Endothelial cell of umbilical vein (primary cell): ENCODE results near the gene ACSL6. TPM values are rescaled to one million over a fixed set of nuclear protein-coding genes. Genes with fewer than 3 reads are reported as not detected.
A peak's percentile ranks its signal among the peaks of the same experiment; 100 is the strongest.

Source experiments
- BruUV-seq: library from RNA; stranded (reverse); fragments of 400-500 nt; replicated peaks from 2 replicates; lab custom pipeline; 2021; lab: Mats Ljungman, UMichigan
- CTCF ChIA-PET: fragments of 300-600, 350-600 bp; sonication (Branson Sonifier 250); formaldehyde crosslinking; loops from one replicate; lab custom pipeline; 2021; ENCODE audit warnings: antibody characterized with exemption, inconsistent platforms; lab: Charles Lee
- POLR2A ChIA-PET: fragments of 300-600, 350-600 bp; sonication (Branson Sonifier 250); formaldehyde crosslinking; loops from one replicate; lab custom pipeline; 2021; ENCODE audit warnings: antibody characterized with exemption, inconsistent platforms; lab: Charles Lee
- DNase-seq: peaks from one replicate; pipeline ENCODE4 v3.0.0-alpha.2; 2011; ENCODE audit warnings: low read depth, low spot score
- FAIRE-seq: peaks from 2 replicates; lab custom pipeline; 2011; peaks lifted over from hg19 to GRCh38; lab: Jason Lieb, UNC
- H2AFZ ChIP-seq: 2 replicates; pipeline ENCODE4 v1.6.0; 2012; ENCODE audit warnings: low read depth, low read length, control low read depth, inconsistent platforms
- H3K27ac ChIP-seq: 2 replicates; pipeline ENCODE4 v1.5.1; 2011; ENCODE audit warnings: low read depth, mild to moderate bottlenecking, control low read depth, low read length, moderate library complexity; ENCODE audit not compliant: insufficient read depth
- H3K27me3 ChIP-seq, 2 experiments: 2 replicates each; pipeline versions ENCODE4 v1.6.0 to v1.6.1; 2011; ENCODE audit warnings: low read length in 2 of 2, mixed read lengths in 1 of 2; ENCODE audit not compliant: control insufficient read depth in 2 of 2, insufficient read depth in 2 of 2
- H3K36me3 ChIP-seq, 2 experiments: 2 replicates in 1 of 2; 3 replicates in 1 of 2; pipeline ENCODE4 v1.5.1; 2011; ENCODE audit warnings: low read length in 2 of 2, mild to moderate bottlenecking in 1 of 2, moderate library complexity in 1 of 2; ENCODE audit not compliant: control insufficient read depth in 2 of 2, insufficient read depth in 2 of 2; ENCODE audit errors: extremely low read depth in 1 of 2
- H3K4me1 ChIP-seq: 3 replicates; pipeline ENCODE4 v1.5.1; 2011; ENCODE audit warnings: mild to moderate bottlenecking, low read length; ENCODE audit not compliant: control insufficient read depth, insufficient read depth; ENCODE audit errors: extremely low read depth
- H3K4me2 ChIP-seq: 2 replicates; pipeline ENCODE4 v1.6.1; 2011; ENCODE audit warnings: low read length, control low read depth, mixed read lengths; ENCODE audit not compliant: insufficient read depth
- H3K4me3 ChIP-seq, 3 experiments: fragments of 200-600 bp in 1 of 3; sonication (generic), shearing (Covaris generic) in 1 of 3; replicated peaks in 1 of 3; 2 replicates each; pipeline ENCODE4 v1.5.1; 2011 to 2016; ENCODE audit warnings: control low read depth in 3 of 3, low read length in 3 of 3, mild to moderate bottlenecking in 2 of 3, inconsistent platforms in 1 of 3, low read depth in 1 of 3, moderate library complexity in 1 of 3; ENCODE audit not compliant: insufficient read depth in 1 of 3
- H3K79me2 ChIP-seq: 2 replicates; pipeline ENCODE4 v1.6.0; 2012; ENCODE audit warnings: low read length, inconsistent platforms; ENCODE audit not compliant: control insufficient read depth, insufficient read depth
- H3K9ac ChIP-seq: replicated peaks from 2 replicates; pipeline ENCODE3; 2011; ENCODE audit warnings: low read length, control low read depth; ENCODE audit not compliant: insufficient read depth; ENCODE audit errors: extremely low read depth
- H3K9me1 ChIP-seq: replicated peaks from 3 replicates; pipeline ENCODE4 v1.6.0; 2011; ENCODE audit warnings: mild to moderate bottlenecking, low read length; ENCODE audit not compliant: control insufficient read depth, insufficient read depth; ENCODE audit errors: extremely low read depth
- H3K9me3 ChIP-seq: replicated peaks from 2 replicates; pipeline ENCODE4 v1.5.1; 2012; ENCODE audit warnings: low read length, inconsistent platforms; ENCODE audit not compliant: control insufficient read depth, insufficient read depth
- H4K20me1 ChIP-seq: replicated peaks from 2 replicates; pipeline ENCODE3; 2011; ENCODE audit warnings: mild to moderate bottlenecking, low read length; ENCODE audit not compliant: control insufficient read depth, insufficient read depth; ENCODE audit errors: extremely low read depth
- EZH2 ChIP-seq: IDR thresholded peaks from 2 replicates; pipeline ENCODE4 v1.6.1; 2012; ENCODE audit warnings: borderline replicate concordance, low read depth, mild to moderate bottlenecking, moderate library complexity, low read length, inconsistent platforms; ENCODE audit not compliant: severe bottlenecking
- FOS ChIP-seq: IDR thresholded peaks from 2 replicates; pipeline ENCODE4 v1.6.1; 2011; ENCODE audit warnings: mild to moderate bottlenecking, low read length, moderate library complexity, borderline replicate concordance; ENCODE audit not compliant: insufficient read depth
- JUN ChIP-seq: IDR thresholded peaks from 2 replicates; pipeline ENCODE4 v1.6.1; 2011; ENCODE audit warnings: borderline replicate concordance, low read depth; ENCODE audit not compliant: insufficient read length, insufficient read depth
- MYC ChIP-seq: IDR thresholded peaks from one replicate; pipeline ENCODE4 v1.6.1; 2011; ENCODE audit warnings: mild to moderate bottlenecking, low read depth, low read length
- POLR2A ChIP-seq: IDR thresholded peaks from 2 replicates; pipeline ENCODE4 v1.6.1; 2012; ENCODE audit warnings: low read depth, mild to moderate bottlenecking, control low read depth, low read length
- dilution Hi-C: fragments of 300-500 bp; cut with MboI; formaldehyde crosslinking; loops from one replicate; pipeline ENCODE4 v1.15.0; 2019; ENCODE audit warnings: low sequenced_read_pairs; ENCODE audit not compliant: extremely low pct_ligation_motif_present
- intact Hi-C: fragments of 100-400 bp; cut with micrococcal nuclease; formaldehyde crosslinking; loops from one replicate; pipeline ENCODE4 v1.10.0; 2022
- polyA plus RNA-seq, 4 experiments: library from polyadenylated mRNA; depleted of rRNA in 3 of 4; stranded (reverse) in 3 of 4; unstranded in 1 of 4; fragments of >200 nt; gene quantifications; 2 replicates each; pipeline versions ENCODE4 v1.2.1 to v1.2.3, GENCODE V29; 2011 to 2012; ENCODE audit warnings: missing spikeins in 1 of 4
- total RNA-seq: library from RNA; stranded (reverse); gene quantifications from 2 replicates; pipeline ENCODE4 v1.2.3, GENCODE V29; 2021
- TF ChIP-seq, protein P1 (sequence below), 2 donors: IDR thresholded peaks; 1 replicate in 1 of 2; 2 replicates in 1 of 2; pipeline ENCODE4 v1.5.1; 2011; ENCODE audit warnings: low read length in 2 of 2, mild to moderate bottlenecking in 2 of 2, moderate library complexity in 2 of 2, control low read depth in 1 of 2, inconsistent platforms in 1 of 2, low read depth in 1 of 2; ENCODE audit not compliant: insufficient read depth in 1 of 2; ENCODE audit errors: extremely low read depth in 1 of 2

ACSL6 gene
- total and polyA plus RNA-seq, 2 donors (not counting 3 experiments of a cell fraction or from before 2014, with no cell fraction given): not detected

DNA sequence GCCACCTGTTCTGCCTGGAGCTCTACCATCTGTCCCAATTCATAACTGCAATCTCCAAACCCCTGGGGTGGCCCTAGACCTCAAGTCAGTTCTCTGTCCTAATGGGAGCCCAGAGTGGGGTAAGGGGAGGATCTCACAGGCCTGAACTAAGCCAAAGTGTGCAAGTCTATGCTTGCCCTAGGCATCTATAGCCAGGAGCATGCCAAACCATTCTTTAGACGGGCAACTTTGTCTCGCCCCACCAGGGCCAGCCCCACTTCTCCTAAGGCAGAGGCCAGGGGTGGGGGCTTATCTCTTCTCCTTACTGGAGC is 3.3 kb downstream of the ACSL6 start:
- no peak overlapping the region for H3K27ac ChIP-seq
- H3K9ac ChIP-seq: no peak overlapping the region
- no peaks in the 10 kb centered on the region for H3K9me1 ChIP-seq
- H3K9me3 ChIP-seq: no peaks in the 10 kb centered on the region
- TF ChIP-seq FOS (no peak), EZH2 (no peak), JUN (no peak), POLR2A (no peak), MYC (no peak)
- peaks cover 17 to 21% of the 10 kb centered on the region in 2 experiments for H3K27me3 ChIP-seq
- no peak overlapping the region for H3K4me3 ChIP-seq
- intact Hi-C loops: loop anchor here (1.0 kb wide), 2 partner anchors 197 to 419 kb away; no protein-coding TSS in a partner anchor
- H2AFZ ChIP-seq: no peak overlapping the region
- no peaks in the 10 kb centered on the region for H3K4me1 ChIP-seq
- no peaks in the 10 kb centered on the region for H4K20me1 ChIP-seq
- H3K79me2 ChIP-seq: no peaks in the 10 kb centered on the region
- ChIA-PET CTCF (interaction anchor here (0.6 to 7.6 kb wide), 34 partner anchors 9 to 600 kb away, joined by 3 to 323 read pairs (median 4); partner anchors contain the start of gene FNIP1), POLR2A (no interaction called here)
- no peaks in the 10 kb centered on the region for H3K36me3 ChIP-seq
- dilution Hi-C loops: loop anchor here (25.0 kb wide), 1 partner anchor 421 kb away; no protein-coding TSS in a partner anchor
- no peak for FAIRE-seq
- H3K4me2 ChIP-seq: no peak overlapping the region
- no TSS peak for BruUV-seq
- DNase-seq: no peak

DNA sequence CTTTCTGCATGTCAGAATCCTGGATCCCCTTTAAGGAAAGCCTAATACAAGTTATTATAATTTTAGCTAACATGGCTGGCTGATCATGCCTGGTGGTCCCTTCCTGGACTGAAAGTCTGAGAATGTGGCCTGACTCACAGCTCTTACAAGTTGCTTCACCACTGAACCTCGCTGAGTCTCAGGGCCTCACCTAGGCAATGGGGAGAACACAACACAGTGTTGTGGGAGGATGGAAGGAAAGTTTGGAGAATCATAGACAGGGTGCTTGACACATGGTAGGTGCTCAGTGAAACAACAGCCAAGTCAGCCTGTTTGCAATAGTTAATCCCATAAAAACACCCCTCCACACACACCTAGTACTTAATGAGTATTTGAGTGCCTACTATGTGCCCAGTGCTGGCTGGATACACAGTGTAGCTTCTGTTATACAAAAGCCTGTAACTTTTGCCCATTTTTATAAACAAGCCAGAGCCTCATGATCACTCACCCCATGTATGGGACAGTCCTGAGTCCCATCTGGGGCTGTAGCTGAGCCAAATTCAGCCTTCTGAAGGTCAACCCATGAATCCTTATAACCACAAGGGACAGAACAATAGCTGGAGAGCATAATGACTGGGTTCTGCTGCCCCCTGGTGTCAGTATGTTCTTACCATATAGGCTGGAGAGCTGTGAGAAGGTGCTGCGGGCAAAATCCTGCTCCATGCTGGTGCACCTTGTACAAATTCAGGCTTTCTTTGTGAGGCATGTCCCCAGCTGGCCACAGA is 3.9 kb downstream of the ACSL6 start:
- FAIRE-seq: peak; percentile 82
- Histone ChIP-seq H3K4me3 (no peak overlapping the region), H3K9me3 (no peaks in the 10 kb centered on the region), H3K79me2 (no peaks in the 10 kb centered on the region), H3K27ac (no peak overlapping the region), H3K4me1 (no peaks in the 10 kb centered on the region), H3K27me3 (peaks cover 17 to 21% of the 10 kb centered on the region in 2 experiments), H2AFZ (no peak overlapping the region), H3K36me3 (no peaks in the 10 kb centered on the region), H3K9me1 (no peaks in the 10 kb centered on the region), H4K20me1 (no peaks in the 10 kb centered on the region), H3K9ac (no peak overlapping the region), H3K4me2 (no peak overlapping the region)
- dilution Hi-C loops: loop anchor here (25.0 kb wide), 1 partner anchor 420 kb away; no protein-coding TSS in a partner anchor
- DNase-seq: peak; percentile 78
- intact Hi-C loops: loop anchor here (1.0 kb wide), 3 partner anchors 196 to 584 kb away; no protein-coding TSS in a partner anchor
- TF ChIP-seq MYC: no peak
- TF ChIP-seq, protein P1, sequence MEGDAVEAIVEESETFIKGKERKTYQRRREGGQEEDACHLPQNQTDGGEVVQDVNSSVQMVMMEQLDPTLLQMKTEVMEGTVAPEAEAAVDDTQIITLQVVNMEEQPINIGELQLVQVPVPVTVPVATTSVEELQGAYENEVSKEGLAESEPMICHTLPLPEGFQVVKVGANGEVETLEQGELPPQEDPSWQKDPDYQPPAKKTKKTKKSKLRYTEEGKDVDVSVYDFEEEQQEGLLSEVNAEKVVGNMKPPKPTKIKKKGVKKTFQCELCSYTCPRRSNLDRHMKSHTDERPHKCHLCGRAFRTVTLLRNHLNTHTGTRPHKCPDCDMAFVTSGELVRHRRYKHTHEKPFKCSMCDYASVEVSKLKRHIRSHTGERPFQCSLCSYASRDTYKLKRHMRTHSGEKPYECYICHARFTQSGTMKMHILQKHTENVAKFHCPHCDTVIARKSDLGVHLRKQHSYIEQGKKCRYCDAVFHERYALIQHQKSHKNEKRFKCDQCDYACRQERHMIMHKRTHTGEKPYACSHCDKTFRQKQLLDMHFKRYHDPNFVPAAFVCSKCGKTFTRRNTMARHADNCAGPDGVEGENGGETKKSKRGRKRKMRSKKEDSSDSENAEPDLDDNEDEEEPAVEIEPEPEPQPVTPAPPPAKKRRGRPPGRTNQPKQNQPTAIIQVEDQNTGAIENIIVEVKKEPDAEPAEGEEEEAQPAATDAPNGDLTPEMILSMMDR (IDR thresholded peaks at IDR 0.05; ENCODE audit: extremely low read depth in 1 of 2, insufficient read depth in 1 of 2, low read depth in 1 of 2, low read length in 2 of 2): peak; percentile 66 to 74
- no peak for TF ChIP-seq EZH2
- TF ChIP-seq JUN: no peak
- ChIA-PET CTCF (interaction anchor here (0.6 to 7.6 kb wide), 36 partner anchors 9 to 600 kb away, joined by 3 to 323 read pairs (median 4); partner anchors contain the start of gene FNIP1), POLR2A (no interaction called here)
- BruUV-seq: no TSS peak
